Peyer's patch (tissue), 4 donors: ENCODE measurements around the gene SMIM14.
"Not testable (repeated sequence)": the region's sequence is repeated elsewhere in the genome, so short reads cannot be mapped to it uniquely, and the experiment has no call there.

Experiments
- CTCF ChIP-seq, 6 experiments: fragments of 450-650 bp in 4 of 6; fragments of 200-600 bp in 2 of 6; sonication (generic) in 1 of 6; IDR thresholded peaks; one replicate each; pipeline ENCODE4 v1.5.1; 2017 to 2019; ENCODE audit warnings: antibody characterized with exemption in 6 of 6, mild to moderate bottlenecking in 3 of 6, moderate library complexity in 1 of 6
- POLR2A ChIP-seq, 2 donors: fragments of 450-650 bp; IDR thresholded peaks; one replicate each; pipeline ENCODE4 v1.5.1; 2017; ENCODE audit warnings: antibody characterized with exemption in 2 of 2, mild to moderate bottlenecking in 2 of 2, moderate library complexity in 2 of 2

GRCh38 chr4:39515669-39516401 is 122.8 kb downstream of the SMIM14 start:
- not testable (repeated sequence) for TF ChIP-seq CTCF, POLR2A (IDR thresholded peaks at IDR 0.05)
